ENCODE results near the gene ZNF215. TPM values are rescaled to one million over a fixed set of nuclear protein-coding genes. Genes with fewer than 3 reads are reported as not detected.

Gene ZNF215
- total and polyA plus RNA-seq, 2 donors from 2014 or later: 0.56 to 6.4 TPM

DNA sequence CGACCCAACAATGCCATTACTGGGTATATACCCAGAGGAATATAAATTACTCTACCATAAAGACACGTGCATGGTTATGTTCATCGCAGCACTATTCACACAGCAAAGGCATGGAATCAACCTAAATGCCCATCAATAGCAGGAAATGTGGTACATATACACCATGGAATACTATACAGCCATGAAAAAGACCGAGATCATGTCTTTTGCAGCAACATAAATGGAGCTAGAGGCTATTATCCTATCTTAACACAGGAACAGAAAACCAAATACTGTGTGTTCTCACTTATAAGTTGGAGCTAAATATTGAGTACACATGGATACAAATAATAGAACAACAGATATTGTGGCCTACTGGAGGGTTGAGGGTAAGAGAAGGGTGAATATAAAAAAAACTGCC is 37.4 kb upstream of the ZNF215 start:
- H3K36me3 ChIP-seq (ENCODE audit: control insufficient read depth in 2 of 3, insufficient read depth in 3 of 3, low read length in 3 of 3): no peaks in the 10 kb centered on the region
- no peak overlapping the region for H3K27ac ChIP-seq (ENCODE audit: low read depth in 2 of 2, low read length in 2 of 2)
- H3K4me3 ChIP-seq (ENCODE audit: low read length in 3 of 3): no peak overlapping the region
- no peaks in the 10 kb centered on the region for H3K27me3 ChIP-seq (ENCODE audit: control insufficient read depth, insufficient read depth, low read length)
- intact Hi-C loops (cut with DNase I): no loop called here
- no peak for DNase-seq
- no peak overlapping the region for H3K9ac ChIP-seq (ENCODE audit: low read length in 3 of 3)
- H3K4me1 ChIP-seq (ENCODE audit: control insufficient read depth in 2 of 3, insufficient read depth in 2 of 3, low read depth in 1 of 3, low read length in 3 of 3): no peaks in the 10 kb centered on the region
- FAIRE-seq: no peak
- peaks cover 0 to 1% (median 0%) of the 10 kb centered on the region in 3 donors for H3K9me3 ChIP-seq (ENCODE audit: control insufficient read depth in 2 of 3, insufficient read depth in 1 of 3, low read length in 3 of 3)
- TF ChIP-seq, protein P1, sequence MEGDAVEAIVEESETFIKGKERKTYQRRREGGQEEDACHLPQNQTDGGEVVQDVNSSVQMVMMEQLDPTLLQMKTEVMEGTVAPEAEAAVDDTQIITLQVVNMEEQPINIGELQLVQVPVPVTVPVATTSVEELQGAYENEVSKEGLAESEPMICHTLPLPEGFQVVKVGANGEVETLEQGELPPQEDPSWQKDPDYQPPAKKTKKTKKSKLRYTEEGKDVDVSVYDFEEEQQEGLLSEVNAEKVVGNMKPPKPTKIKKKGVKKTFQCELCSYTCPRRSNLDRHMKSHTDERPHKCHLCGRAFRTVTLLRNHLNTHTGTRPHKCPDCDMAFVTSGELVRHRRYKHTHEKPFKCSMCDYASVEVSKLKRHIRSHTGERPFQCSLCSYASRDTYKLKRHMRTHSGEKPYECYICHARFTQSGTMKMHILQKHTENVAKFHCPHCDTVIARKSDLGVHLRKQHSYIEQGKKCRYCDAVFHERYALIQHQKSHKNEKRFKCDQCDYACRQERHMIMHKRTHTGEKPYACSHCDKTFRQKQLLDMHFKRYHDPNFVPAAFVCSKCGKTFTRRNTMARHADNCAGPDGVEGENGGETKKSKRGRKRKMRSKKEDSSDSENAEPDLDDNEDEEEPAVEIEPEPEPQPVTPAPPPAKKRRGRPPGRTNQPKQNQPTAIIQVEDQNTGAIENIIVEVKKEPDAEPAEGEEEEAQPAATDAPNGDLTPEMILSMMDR (IDR thresholded peaks at IDR 0.05; ENCODE audit: borderline replicate concordance, extremely low read depth, insufficient read depth): no peak

DNA sequence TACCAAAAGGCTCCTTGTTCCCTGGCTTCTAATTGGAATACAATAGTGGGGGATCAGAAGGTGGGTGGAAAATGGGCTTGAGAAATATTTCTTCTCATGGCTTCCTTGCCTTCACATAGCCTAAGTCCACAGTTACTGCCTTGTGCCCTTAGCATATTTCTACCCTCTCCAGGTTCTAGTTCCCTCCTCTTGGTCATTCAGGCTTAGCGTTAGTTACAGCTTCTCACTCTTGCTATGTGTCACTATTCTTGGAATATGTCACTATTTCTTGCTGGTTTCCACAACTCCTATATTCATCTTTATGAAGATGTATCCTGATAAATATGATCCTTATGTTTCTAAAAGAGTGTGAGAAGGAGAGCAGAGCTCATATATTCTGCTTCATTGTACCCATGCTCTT is 36.4 kb upstream of the ZNF215 start:
- intact Hi-C loops (cut with DNase I): no loop called here
- Histone ChIP-seq H3K4me3 (ENCODE audit: low read length in 3 of 3) (no peak overlapping the region), H3K4me1 (ENCODE audit: control insufficient read depth in 2 of 3, insufficient read depth in 2 of 3, low read depth in 1 of 3, low read length in 3 of 3) (no peaks in the 10 kb centered on the region), H3K9ac (ENCODE audit: low read length in 3 of 3) (no peak overlapping the region), H3K36me3 (ENCODE audit: control insufficient read depth in 2 of 3, insufficient read depth in 3 of 3, low read length in 3 of 3) (no peaks in the 10 kb centered on the region), H3K27ac (ENCODE audit: low read depth in 2 of 2, low read length in 2 of 2) (no peak overlapping the region), H3K27me3 (ENCODE audit: control insufficient read depth, insufficient read depth, low read length) (no peaks in the 10 kb centered on the region), H3K9me3 (ENCODE audit: control insufficient read depth in 2 of 3, insufficient read depth in 1 of 3, low read length in 3 of 3) (peaks cover 0 to 1% (median 0%) of the 10 kb centered on the region in 3 donors)
- FAIRE-seq (no peak), DNase-seq (no peak)
- TF ChIP-seq, protein P1 (IDR thresholded peaks at IDR 0.05; ENCODE audit: borderline replicate concordance, extremely low read depth, insufficient read depth): no peak

DNA sequence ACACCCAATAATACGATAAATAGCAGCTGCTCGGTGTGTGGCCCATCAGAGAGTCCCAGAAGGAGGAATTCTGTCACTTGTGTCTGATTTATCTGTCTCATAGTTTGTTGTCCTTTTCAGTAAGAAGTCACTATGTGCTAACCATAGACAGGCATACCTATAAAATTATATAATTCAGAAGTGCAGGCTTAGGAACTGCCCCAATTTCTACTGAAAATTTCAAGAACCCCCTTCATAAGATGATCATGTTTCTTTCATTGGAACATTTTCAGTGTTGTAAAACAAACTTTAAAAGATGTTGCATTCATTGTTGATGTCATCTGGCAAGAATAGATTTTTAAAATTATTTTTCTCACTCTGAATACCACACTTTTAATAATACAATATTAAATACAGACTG is 33.8 kb upstream of the ZNF215 start, which contains the start of gene OR2D2:
Gene OR2D2 (minus strand): TSS at position 101 of the 400 bp plus-strand sequence. CDS start 0 bp downstream, at position 101.
- H3K36me3 ChIP-seq (ENCODE audit: control insufficient read depth in 2 of 3, insufficient read depth in 3 of 3, low read length in 3 of 3): no peaks in the 10 kb centered on the region
- H3K27me3 ChIP-seq (ENCODE audit: control insufficient read depth, insufficient read depth, low read length): no peaks in the 10 kb centered on the region
- H3K4me1 ChIP-seq (ENCODE audit: control insufficient read depth in 2 of 3, insufficient read depth in 2 of 3, low read depth in 1 of 3, low read length in 3 of 3): no peaks in the 10 kb centered on the region
- H3K9ac ChIP-seq (ENCODE audit: low read length in 3 of 3): no peak within 1 kb of the TSS
- FAIRE-seq: no peak
- H3K9me3 ChIP-seq (ENCODE audit: control insufficient read depth in 2 of 3, insufficient read depth in 1 of 3, low read length in 3 of 3): peaks cover 0 to 1% (median 0%) of the 10 kb centered on the region in 3 donors
- intact Hi-C loops (cut with DNase I): no loop called here
- TF ChIP-seq, protein P1 (IDR thresholded peaks at IDR 0.05; ENCODE audit: borderline replicate concordance, extremely low read depth, insufficient read depth): no peak
- no peak for DNase-seq
- H3K4me3 ChIP-seq (ENCODE audit: low read length in 3 of 3): no peak within 1 kb of the TSS
- H3K27ac ChIP-seq (ENCODE audit: low read depth in 2 of 2, low read length in 2 of 2): no peak within 1 kb of the TSS

DNA sequence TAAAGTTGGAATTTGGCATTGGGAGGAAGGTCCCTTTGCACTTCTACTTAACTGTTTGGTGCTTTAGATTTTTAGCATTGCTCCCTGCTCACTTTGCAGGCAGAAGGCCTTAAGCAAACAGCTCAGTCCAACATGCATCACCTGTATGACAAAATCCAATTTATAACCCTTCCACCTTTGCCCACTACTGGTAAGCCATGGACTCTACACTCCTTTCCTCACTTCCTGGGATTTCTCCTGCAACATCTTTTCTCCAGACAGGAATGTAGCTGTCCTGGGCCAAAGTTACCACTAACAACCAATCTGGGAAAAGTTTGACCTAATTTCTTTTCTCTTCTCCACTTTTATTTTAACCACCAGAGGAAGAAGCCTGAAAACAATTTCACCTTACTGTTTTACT is 32.1 kb upstream of the ZNF215 start:
- no peak for FAIRE-seq
- intact Hi-C loops (cut with DNase I): no loop called here

More for the DNA sequence above, 32.1 kb upstream of the ZNF215 start:
- H3K9me3 ChIP-seq (ENCODE audit: control insufficient read depth in 2 of 3, insufficient read depth in 1 of 3, low read length in 3 of 3): no peaks in the 10 kb centered on the region
- no peaks in the 10 kb centered on the region for H3K27me3 ChIP-seq (ENCODE audit: control insufficient read depth, insufficient read depth, low read length)
- TF ChIP-seq, protein P1 (IDR thresholded peaks at IDR 0.05; ENCODE audit: borderline replicate concordance, extremely low read depth, insufficient read depth): no peak
- no peak overlapping the region for H3K4me3 ChIP-seq (ENCODE audit: low read length in 3 of 3)
- H3K27ac ChIP-seq (ENCODE audit: low read depth in 2 of 2, low read length in 2 of 2): no peak overlapping the region
- no peaks in the 10 kb centered on the region for H3K4me1 ChIP-seq (ENCODE audit: control insufficient read depth in 2 of 3, insufficient read depth in 2 of 3, low read depth in 1 of 3, low read length in 3 of 3)
- no peaks in the 10 kb centered on the region for H3K36me3 ChIP-seq (ENCODE audit: control insufficient read depth in 2 of 3, insufficient read depth in 3 of 3, low read length in 3 of 3)
- no peak for DNase-seq
- no peak overlapping the region for H3K9ac ChIP-seq (ENCODE audit: low read length in 3 of 3)

Measured in kidney (tissue), 14 donors.